ELR (cell line): ENCODE measurements around the gene CDK9.
A peak's percentile ranks its signal among the peaks of the same experiment; 100 is the strongest.

Source experiments
- DNase-seq: peaks from one replicate; pipeline ENCODE4 v3.0.0-alpha.2; 2015; ENCODE audit warnings: low read depth

CDK9 gene

GRCh38 chr9:127803507-127804352 is 17.9 kb downstream of the CDK9 start:
- DNase-seq, result peak; percentile 68

- DNase-seq, result peak; percentile 58
These were observed 19.8 kb downstream of the CDK9 start for GRCh38 chr9:127805620-127806019.

GRCh38 chr9:127806871-127807270 is 21.0 kb downstream of the CDK9 start:
- no peak for DNase-seq

GRCh38 chr9:127808347-127809001 is 22.6 kb downstream of the CDK9 start:
- no peak for DNase-seq

DNA sequence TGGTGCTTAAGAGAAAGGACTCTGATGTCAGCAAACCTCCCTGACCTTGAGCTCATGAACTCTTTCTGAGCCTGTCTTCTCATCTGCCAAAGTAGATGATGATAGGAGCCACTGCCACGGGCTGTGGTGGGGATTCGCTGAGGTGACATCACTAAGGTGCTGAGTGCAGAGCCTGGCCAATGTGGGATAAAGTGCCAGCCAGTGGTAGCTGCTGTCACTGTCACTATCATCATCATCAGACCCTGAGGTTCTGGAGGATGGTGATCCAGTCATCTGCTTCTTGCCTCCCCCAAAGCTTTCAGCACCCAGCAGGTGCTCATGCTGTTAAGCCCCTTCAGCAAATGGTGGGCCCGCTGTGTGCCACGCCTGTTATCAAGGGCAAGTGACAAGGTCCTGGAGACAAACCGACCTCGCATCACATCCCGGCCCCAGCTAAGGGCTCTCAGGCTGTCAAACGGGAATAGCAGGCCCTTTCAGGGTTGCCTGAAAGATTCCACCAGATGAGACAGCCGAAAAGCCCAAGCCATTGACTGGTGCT is 23.2 kb downstream of the CDK9 start:
- DNase-seq, result no peak

DNA sequence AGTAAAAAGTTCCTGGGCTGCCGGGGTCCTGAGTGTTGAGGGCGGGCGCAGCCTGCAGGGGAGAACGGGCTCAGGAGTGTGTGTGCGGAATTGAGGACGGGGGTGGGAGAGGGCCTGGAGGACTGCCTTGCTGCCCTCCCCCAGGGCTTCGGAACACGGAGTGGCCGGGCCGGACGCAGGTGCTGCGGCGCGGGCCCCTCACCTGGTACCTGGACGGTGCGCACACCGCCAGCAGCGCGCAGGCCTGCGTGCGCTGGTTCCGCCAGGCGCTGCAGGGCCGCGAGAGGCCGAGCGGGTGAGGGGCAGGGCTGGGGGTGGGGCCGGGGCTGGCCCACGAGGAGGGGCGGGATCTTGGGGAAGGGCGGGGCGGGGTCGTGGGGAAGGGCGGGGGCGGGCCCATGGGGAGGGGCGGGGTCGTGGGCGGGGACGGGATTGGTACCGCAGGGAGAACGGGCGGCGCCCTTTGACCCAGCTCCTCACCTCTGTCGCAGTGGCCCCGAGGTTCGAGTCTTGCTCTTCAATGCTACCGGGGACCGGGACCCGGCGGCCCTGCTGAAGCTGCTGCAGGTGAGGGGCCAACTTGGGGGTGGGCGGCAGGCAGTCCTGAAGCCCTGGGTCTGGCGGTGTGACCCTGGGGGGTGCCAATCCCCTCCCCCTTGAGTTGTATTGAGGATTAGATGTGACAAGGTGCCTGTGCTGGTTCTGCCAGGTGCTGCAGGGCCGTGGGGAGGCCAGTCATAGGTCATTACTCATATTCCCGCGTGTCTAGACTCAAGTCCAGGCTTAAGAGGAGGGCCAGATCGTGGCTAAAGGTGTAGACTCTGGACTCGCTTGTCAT is 23.9 kb downstream of the CDK9 start:
- DNase-seq, result no peak

- DNase-seq, result no peak
These were observed 24.7 kb downstream of the CDK9 start for GRCh38 chr9:127810378-127811187.

GRCh38 chr9:127812011-127812410 is 26.2 kb downstream of the CDK9 start:
- DNase-seq, result no peak

GRCh38 chr9:127812936-127813675 is 27.3 kb downstream of the CDK9 start:
- no peak for DNase-seq

- DNase-seq, result no peak
These were observed 27.9 kb downstream of the CDK9 start for GRCh38 chr9:127813686-127814226.

GRCh38 chr9:127814619-127815511 is 29.0 kb downstream of the CDK9 start:
- DNase-seq, result no peak

DNA sequence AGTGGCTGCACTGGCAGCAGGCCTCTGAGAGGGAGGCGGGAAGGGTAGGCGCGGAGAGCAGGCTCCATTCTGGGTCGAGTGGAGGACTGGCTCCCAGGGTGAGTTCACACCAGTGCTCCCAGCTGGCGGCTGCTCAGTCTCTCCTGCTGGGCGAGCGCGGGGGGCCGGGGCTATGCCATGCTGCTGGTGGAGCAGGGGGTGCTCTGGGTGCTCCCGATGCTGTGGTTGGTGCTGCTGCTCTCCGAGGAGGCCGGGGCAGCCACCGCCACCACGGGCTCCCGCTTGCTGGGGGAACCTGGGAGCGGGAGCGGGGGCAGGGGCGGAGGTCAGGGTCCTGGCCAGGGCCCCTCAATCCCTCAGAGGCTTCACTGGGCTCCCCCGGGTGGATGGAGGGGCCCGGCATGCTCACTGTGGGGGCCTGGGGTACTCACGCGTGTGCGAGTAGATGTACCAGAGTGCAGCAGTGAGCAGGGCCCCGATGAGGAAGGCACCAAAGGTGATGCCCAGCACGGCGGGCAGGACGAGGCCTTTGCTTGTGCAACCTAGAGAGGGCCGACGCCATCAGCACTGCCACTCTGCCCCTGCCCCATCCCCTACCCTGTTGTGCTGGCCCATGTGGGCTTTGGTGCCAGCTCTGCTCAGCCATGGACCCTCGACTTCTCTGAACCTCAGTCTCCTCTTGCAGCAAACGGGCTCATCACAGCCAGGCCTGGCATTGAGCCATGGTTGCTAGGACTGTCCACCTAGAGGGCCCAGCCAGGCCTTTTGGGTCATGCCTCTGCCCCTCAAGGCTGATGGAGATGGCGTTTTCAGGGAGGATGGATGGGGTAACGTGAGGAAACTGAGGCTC is 29.9 kb downstream of the CDK9 start:
- no peak for DNase-seq

DNA sequence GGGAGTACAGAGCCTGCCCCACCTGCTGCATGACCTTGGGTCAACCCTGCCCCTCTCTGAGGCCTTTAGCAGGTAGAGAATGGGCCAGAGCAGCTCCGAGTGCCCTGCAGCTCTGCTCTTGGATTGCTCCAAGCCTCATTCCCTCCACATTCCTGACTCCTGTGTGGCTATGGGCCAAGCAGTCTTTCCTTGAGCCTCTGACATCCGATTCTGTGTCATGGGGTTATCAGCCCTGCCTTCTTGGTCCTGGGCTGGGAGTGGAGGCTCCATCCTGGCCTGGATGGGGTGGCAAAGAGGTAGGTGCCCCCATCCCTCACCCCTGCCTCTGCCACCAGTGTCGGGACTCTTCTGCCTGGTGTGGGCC is 30.5 kb downstream of the CDK9 start:
- no peak for DNase-seq

GRCh38 chr9:127816728-127817127 is 30.9 kb downstream of the CDK9 start:
- no peak for DNase-seq

- DNase-seq, result no peak
These were observed 32.1 kb downstream of the CDK9 start for GRCh38 chr9:127817881-127818434.

GRCh38 chr9:127818574-127818973 is 32.7 kb downstream of the CDK9 start:
- DNase-seq, result no peak

- no peak for DNase-seq
These were observed 36.3 kb downstream of the CDK9 start for GRCh38 chr9:127822108-127822507.
